Transverse colon (tissue), 4 donors: ENCODE results near the gene EML1. TPM values are rescaled to one million over a fixed set of nuclear protein-coding genes. Genes with fewer than 3 reads are reported as not detected.

Experiments used
- DNase-seq: peaks from one replicate; pipeline ENCODE4 v3.0.0-alpha.2; 2019
- H3K27ac ChIP-seq, 4 donors: fragments of 200-600 bp; sonication (generic); 2 replicates each; pipeline ENCODE4 v1.5.1; 2016 to 2018; ENCODE audit warnings: inconsistent platforms in 4 of 4
- H3K27me3 ChIP-seq: fragments of 200-600 bp; sonication (generic); 2 replicates; pipeline ENCODE4 v1.5.1; 2017; ENCODE audit warnings: inconsistent platforms
- H3K36me3 ChIP-seq, 4 donors: fragments of 200-600 bp; sonication (generic); 2 replicates each; pipeline ENCODE4 v1.5.1; 2017 to 2019; ENCODE audit warnings: inconsistent platforms in 4 of 4
- H3K4me1 ChIP-seq, 4 donors: fragments of 200-600 bp; sonication (generic); 2 replicates each; pipeline ENCODE4 v1.5.1; 2017 to 2020; ENCODE audit warnings: inconsistent platforms in 4 of 4
- H3K4me3 ChIP-seq, 4 donors: fragments of 200-600 bp; sonication (generic); 1 replicate in 1 of 4; 2 replicates in 3 of 4; pipeline versions ENCODE4 v1.5.1 to v1.6.1; 2017 to 2019; ENCODE audit warnings: inconsistent platforms in 4 of 4
- H3K9me3 ChIP-seq, 2 donors: fragments of 200-600 bp; sonication (generic); 2 replicates each; pipeline ENCODE4 v1.5.1; 2017 to 2019; ENCODE audit warnings: inconsistent platforms in 2 of 2
- CTCF ChIP-seq, 5 experiments: fragments of 200-600 bp in 3 of 5; fragments of 450-650 bp in 2 of 5; sonication (generic) in 3 of 5; IDR thresholded peaks; 1 replicate in 2 of 5; 2 replicates in 3 of 5; pipeline ENCODE4 v1.5.1; 2016 to 2017; ENCODE audit warnings: antibody characterized with exemption in 5 of 5, inconsistent platforms in 3 of 5, mild to moderate bottlenecking in 2 of 5, moderate library complexity in 1 of 5
- EP300 ChIP-seq: sonication (generic); formaldehyde crosslinking; IDR thresholded peaks from one replicate; pipeline ENCODE4 v1.6.1; 2017; ENCODE audit warnings: antibody characterized with exemption, low read depth
- POLR2A ChIP-seq: fragments of 450-650 bp; IDR thresholded peaks from one replicate; pipeline ENCODE4 v1.6.1; 2016; ENCODE audit warnings: antibody characterized with exemption, mild to moderate bottlenecking, moderate library complexity
- POLR2AphosphoS5 ChIP-seq, 3 donors: sonication (generic); formaldehyde crosslinking; IDR thresholded peaks; one replicate each; pipeline ENCODE4 v1.6.1; 2016; ENCODE audit warnings: antibody characterized with exemption in 3 of 3
- WGBS, 2 donors: methylation state at CpG; one replicate each; pipeline ENCODE4 v1.1.5; 2018; ENCODE audit warnings: low coverage in 1 of 2; 5-methylcytosine and 5-hydroxymethylcytosine counted together
- in situ Hi-C, 4 donors: fragments of 200-750 bp; cut with MboI; loops; one replicate each; pipeline versions ENCODE4 v1.15.0 to v1.15.1; 2017; ENCODE audit warnings: low sequenced_read_pairs in 3 of 4, low pct_ligation_motif_present in 1 of 4, low pct_unique_long_range_greater_than_20kb in 1 of 4
- intact Hi-C: fragments of 100-400 bp; cut with DNase I; formaldehyde crosslinking; loops from one replicate; pipeline ENCODE4 v1.15.1; 2023; ENCODE audit warnings: low total_unique reads
- total RNA-seq, 4 donors: library from RNA; depleted of rRNA; stranded (reverse); fragments of >200 nt; gene quantifications; one replicate each; pipeline ENCODE4 v1.1.0, GENCODE V29; 2016

EML1 gene
- total RNA-seq, 4 donors from 2014 or later: 16.8 to 59.5 (median 21.9) TPM

DNA sequence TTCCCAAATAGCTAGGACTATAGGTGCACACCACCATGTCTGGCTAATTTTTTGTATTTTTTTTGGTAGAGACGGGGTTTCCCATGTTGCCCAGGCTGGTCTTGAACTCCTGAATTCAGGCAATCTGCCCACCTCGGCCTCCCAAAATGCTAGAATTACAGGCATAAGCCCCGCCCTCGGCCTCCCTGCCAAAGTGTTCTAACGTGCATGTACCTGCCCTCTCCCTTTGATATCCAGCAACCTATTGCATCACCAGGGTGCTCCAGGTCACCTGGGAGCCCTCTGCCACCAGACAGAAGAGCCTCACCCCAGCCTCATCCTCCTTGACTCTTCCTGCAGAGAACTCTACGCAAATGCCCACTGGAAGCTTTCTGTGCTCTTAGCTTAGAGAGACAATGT, 2.2 kb upstream of the EML1 start:
- intact Hi-C loops: loop anchor here (5.0 kb wide), 1 partner anchor 54 kb away; no protein-coding TSS in a partner anchor
- peak overlapping the region; percentile 82 to 91 (median 86) for H3K27ac ChIP-seq
- H3K4me1 ChIP-seq: peaks cover 0 to 30% (median 18%) of the 10 kb centered on the region in 4 donors
- no peaks in the 10 kb centered on the region for H3K36me3 ChIP-seq
- no peak overlapping the region for H3K4me3 ChIP-seq
- in situ Hi-C loops: no loop called here
- no peak for DNase-seq
- 45 to 66% methylated on average over 6 of the region's 6 CpGs for WGBS, 2 donors
- H3K9me3 ChIP-seq: no peaks in the 10 kb centered on the region
- TF ChIP-seq CTCF (IDR thresholded peaks at IDR 0.05) (no peak), POLR2A (no peak), POLR2AphosphoS5 (IDR thresholded peaks at IDR 0.05) (no peak), EP300 (no peak)
- H3K27me3 ChIP-seq: peaks cover 47% of the 10 kb centered on the region

GRCh38 chr14:99791476-99792209, 1.6 kb upstream of the EML1 start:
- no peaks in the 10 kb centered on the region for H3K9me3 ChIP-seq
- no peak for TF ChIP-seq CTCF (IDR thresholded peaks at IDR 0.05)
- in situ Hi-C loops: no loop called here
- peaks cover 54% of the 10 kb centered on the region for H3K27me3 ChIP-seq
- WGBS, 2 donors: 82% methylated on average over 13 of the region's 13 CpGs; no CpG with 5 or more reads in 1 of the 2 donors
- DNase-seq: no peak
- peaks cover 0 to 33% (median 18%) of the 10 kb centered on the region in 4 donors for H3K4me1 ChIP-seq
- no peaks in the 10 kb centered on the region for H3K36me3 ChIP-seq
- intact Hi-C loops: loop anchor here (5.0 kb wide), 1 partner anchor 54 kb away; no protein-coding TSS in a partner anchor
- no peak overlapping the region for H3K4me3 ChIP-seq
- peak overlapping the region; percentile 82 to 91 (median 86) for H3K27ac ChIP-seq

DNA sequence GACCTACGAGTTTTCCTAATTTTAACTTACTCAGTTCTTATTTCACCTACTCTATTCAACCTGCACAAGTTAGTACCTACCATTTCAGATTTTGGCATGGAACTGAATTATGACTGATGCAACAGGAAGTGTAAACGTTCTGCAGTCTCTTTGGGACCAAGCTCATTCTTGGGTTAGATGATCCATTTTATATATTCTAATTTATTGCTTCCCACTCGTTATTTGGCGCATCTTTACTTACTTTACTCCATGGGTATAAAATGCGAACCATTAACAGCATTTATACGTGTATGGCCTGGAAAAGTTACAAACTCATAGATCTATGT, 1.0 kb upstream of the EML1 start:
- in situ Hi-C loops: no loop called here
- H3K4me3 ChIP-seq: no peak overlapping the region
- H3K4me1 ChIP-seq: peaks cover 0 to 33% (median 18%) of the 10 kb centered on the region in 4 donors
- WGBS, 2 donors: 66 to 73% methylated on average over 6 of the region's 6 CpGs
- H3K27me3 ChIP-seq: peaks cover 58% of the 10 kb centered on the region
- TF ChIP-seq POLR2A (no peak), CTCF (IDR thresholded peaks at IDR 0.05) (no peak), POLR2AphosphoS5 (IDR thresholded peaks at IDR 0.05) (no peak), EP300 (no peak)
- no peaks in the 10 kb centered on the region for H3K36me3 ChIP-seq
- H3K9me3 ChIP-seq: no peaks in the 10 kb centered on the region
- peak overlapping the region; percentile 82 to 91 (median 86) for H3K27ac ChIP-seq
- no peak for DNase-seq
- intact Hi-C loops: loop anchor here (5.0 kb wide), 1 partner anchor 55 kb away; no protein-coding TSS in a partner anchor

DNA sequence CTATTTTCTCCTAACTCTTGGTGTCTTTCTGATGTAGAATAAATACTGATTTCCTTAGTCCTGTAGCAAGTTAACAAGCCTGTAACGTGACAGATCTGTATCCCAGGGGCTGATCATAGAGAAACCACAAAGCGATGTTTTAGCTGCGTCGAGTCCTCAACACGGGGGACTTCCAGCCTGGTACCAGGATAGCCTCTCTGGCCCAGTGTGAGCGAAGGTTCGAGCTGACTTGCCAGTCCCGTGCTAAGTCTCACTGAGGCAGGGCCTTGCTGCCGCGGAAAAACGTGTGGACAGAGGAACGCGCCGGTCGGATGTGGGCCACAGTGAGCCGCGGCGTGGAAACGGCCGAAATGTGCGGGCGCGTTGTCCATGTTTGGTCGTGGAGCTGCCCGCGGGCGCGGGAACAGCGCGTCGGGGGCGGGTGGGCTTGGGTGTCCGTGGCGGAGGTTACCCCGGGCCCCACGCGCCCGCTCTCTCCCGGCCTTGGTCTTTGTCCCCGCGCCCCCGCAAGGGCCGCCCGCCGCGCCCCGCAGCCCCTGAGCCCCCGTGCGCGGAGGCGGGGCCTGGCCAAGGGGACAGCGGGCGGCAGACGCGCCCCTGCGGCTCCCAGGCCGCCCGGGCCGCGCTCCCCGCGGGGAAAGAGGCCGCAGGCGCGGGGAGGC, 531 bp upstream of the EML1 start:
- WGBS, 2 donors: 15% methylated on average over 47 of the region's 65 CpGs; no CpG with 5 or more reads in 1 of the 2 donors
- intact Hi-C loops (loop anchor here (5.0 kb wide), 1 partner anchor 55 kb away; no protein-coding TSS in a partner anchor), in situ Hi-C loops (no loop called here)
- no peak for DNase-seq
- Histone ChIP-seq H3K27ac (peak overlapping the region; percentile 82 to 91 (median 86)), H3K36me3 (no peaks in the 10 kb centered on the region), H3K4me1 (peaks cover 0 to 33% (median 18%) of the 10 kb centered on the region in 4 donors), H3K4me3 (peak overlapping the region; percentile 29 to 48 (median 39)), H3K9me3 (no peaks in the 10 kb centered on the region), H3K27me3 (peaks cover 63% of the 10 kb centered on the region)
- TF ChIP-seq POLR2A: no peak
- no peak for TF ChIP-seq CTCF (IDR thresholded peaks at IDR 0.05)
- TF ChIP-seq EP300: no peak
- no peak for TF ChIP-seq POLR2AphosphoS5 (IDR thresholded peaks at IDR 0.05)
